ENCODE data around the gene MAD1L1. TPM values are rescaled to one million over a fixed set of nuclear protein-coding genes. Genes with fewer than 3 reads are reported as not detected.

MAD1L1 gene
- total and polyA plus RNA-seq, 2 of the 8 experiments (the other 6 are each of a cell fraction or from before 2014, with no cell fraction given), result 40.4 to 44.6 TPM

- Histone ChIP-seq H4K20me1 (replicated peaks in 1 of 2; ENCODE audit: control insufficient read depth in 1 of 2, insufficient read depth in 2 of 2, low read length in 2 of 2) (peaks cover under 1 to 2% of the 10 kb centered on the region in 2 experiments), H2BK20ac (ENCODE audit: low read length) (no peak overlapping the region), H3K23ac (ENCODE audit: insufficient read length) (no peak overlapping the region), H3K79me1 (ENCODE audit: low read depth, low read length) (peaks cover 4% of the 10 kb centered on the region; the same call in 1 of the 2 replicates), H3K9ac (replicated peaks in 1 of 4; ENCODE audit: extremely low read depth in 1 of 4, low read depth in 3 of 4, low read length in 3 of 4) (no peak overlapping the region), H3K14ac (ENCODE audit: insufficient read length) (no peak overlapping the region), H2AK5ac (ENCODE audit: low read depth, low read length) (no peak overlapping the region), H3K79me2 (ENCODE audit: control insufficient read depth in 1 of 2, insufficient read depth in 2 of 2, low read length in 2 of 2) (no peaks in the 10 kb centered on the region; a peak in 1 of 4 replicates), H3K18ac (ENCODE audit: extremely low read depth, low read length) (no peak overlapping the region), H3K27ac (ENCODE audit: low read depth, low read length) (no peak overlapping the region), H4K5ac (ENCODE audit: insufficient read length, low read depth, low read length) (no peak overlapping the region), H3K27me3 (replicated peaks in 1 of 4; ENCODE audit: control insufficient read depth in 3 of 4, extremely low read depth in 1 of 4, insufficient read depth in 3 of 4, low read length in 3 of 4) (no peaks in the 10 kb centered on the region), H2AFZ (ENCODE audit: low read length) (no peak overlapping the region), H3K4me3 (ENCODE audit: extremely low read depth in 1 of 4, insufficient read depth in 2 of 4, low read depth in 3 of 4, low read length in 4 of 4) (no peak overlapping the region), H3K56ac (replicated peaks; ENCODE audit: insufficient read length, low read depth, low read length) (no peak overlapping the region), H4K91ac (replicated peaks; ENCODE audit: insufficient read length, low read length) (no peak overlapping the region), H2BK12ac (ENCODE audit: low read depth, low read length) (no peak overlapping the region), H3K36me3 (ENCODE audit: control insufficient read depth in 2 of 4, insufficient read depth in 4 of 4, low read length in 3 of 4) (no peaks in the 10 kb centered on the region), H3K23me2 (ENCODE audit: low read depth, low read length) (no peaks in the 10 kb centered on the region; the same call in 1 of the 2 replicates), H4K8ac (ENCODE audit: extremely low read depth, insufficient read depth, low read length) (no peak overlapping the region), H2BK120ac (replicated peaks; ENCODE audit: low read depth, low read length) (no peak overlapping the region), H3K4ac (replicated peaks; ENCODE audit: insufficient read length, low read depth, low read length) (peak overlapping the region; percentile 53), H3K9me3 (ENCODE audit: insufficient read depth in 2 of 2, low read depth in 1 of 2, low read length in 1 of 2) (peaks cover 0 to 11% of the 10 kb centered on the region in 2 experiments; a peak in 1 of 4 replicates), H3K4me1 (replicated peaks in 1 of 4; ENCODE audit: control insufficient read depth in 3 of 4, insufficient read depth in 4 of 4, low read length in 3 of 4) (no peaks in the 10 kb centered on the region; a peak in 1 of 7 replicates), H3K4me2 (ENCODE audit: insufficient read depth in 1 of 2, low read depth in 2 of 2, low read length in 2 of 2) (no peak overlapping the region), H2BK5ac (ENCODE audit: low read depth, low read length) (peak overlapping the region; percentile 35; the same call in 1 of the 2 replicates), H2BK15ac (ENCODE audit: low read length) (no peak overlapping the region)
- no peak for DNase-seq (ENCODE audit: low read depth in 1 of 2, low spot score in 2 of 2)
- WGBS, 2 experiments (ENCODE audit: extremely low coverage in 1 of 2, insufficient coverage in 1 of 2, insufficient read length in 1 of 2, insufficient replicate concordance in 2 of 2, low coverage in 1 of 2, low lambda C conversion rate in 2 of 2, missing lambda C conversion rate in 1 of 2), result 95% methylated on average over 8 of the region's 13 CpGs; no CpG with 5 or more reads in 1 of the 2 experiments
- ChIA-PET POLR2A (ENCODE audit: partially characterized antibody) (no interaction called here), CTCF (ENCODE audit: partially characterized antibody) (interaction anchor here (1.3 kb wide), 1 partner anchor 13 kb away, joined by 3 read pairs; no protein-coding TSS in a partner anchor)
- no peak for FAIRE-seq
- TF ChIP-seq SUZ12 (IDR thresholded peaks at IDR 0.05; ENCODE audit: low read length) (no peak), TBP (IDR thresholded peaks at IDR 0.05; ENCODE audit: low read depth, low read length) (no peak), HDAC2 (IDR thresholded peaks at IDR 0.05; ENCODE audit: borderline replicate concordance in 1 of 2, low read depth in 2 of 2, low read length in 2 of 2) (no peak), KDM5A (IDR thresholded peaks at IDR 0.05; ENCODE audit: low read length) (no peak), RAD21 (IDR thresholded peaks at IDR 0.05 in 1 of 2, conservative IDR thresholded peaks at IDR 0.05 in 1 of 2; ENCODE audit: low read depth in 2 of 2, low read length in 2 of 2) (no peak), CEBPB (IDR thresholded peaks at IDR 0.05; ENCODE audit: low read depth, low read length) (no peak), SIX5 (IDR thresholded peaks at IDR 0.05; ENCODE audit: low read depth, low read length) (no peak), JUND (IDR thresholded peaks at IDR 0.05; ENCODE audit: low read length) (no peak), NRF1 (IDR thresholded peaks at IDR 0.05; ENCODE audit: low read depth, low read length) (no peak), EP300 (IDR thresholded peaks at IDR 0.05; ENCODE audit: borderline replicate concordance in 1 of 2, low read depth in 2 of 2, low read length in 2 of 2) (no peak), ASH2L (IDR thresholded peaks at IDR 0.05; ENCODE audit: low read length) (no peak), POLR2A (IDR thresholded peaks at IDR 0.05; ENCODE audit: control extremely low read depth in 1 of 2, low read depth in 2 of 2, low read length in 2 of 2) (no peak), PHF8 (conservative IDR thresholded peaks at IDR 0.05; ENCODE audit: low read depth, low read length) (no peak), KDM1A (IDR thresholded peaks at IDR 0.05; ENCODE audit: borderline replicate concordance, low read length) (no peak), SIRT6 (IDR thresholded peaks at IDR 0.05; ENCODE audit: low read length) (no peak)
Observed at GRCh38 chr7:1873421-1873820, 359.3 kb downstream of the MAD1L1 start.
